GM21576 (cell line): ENCODE data around the gene GLYATL1B.
"Not testable (repeated sequence)": the region's sequence is repeated elsewhere in the genome, so short reads cannot be mapped to it uniquely, and the experiment has no call there.

Experiments used
- ATAC-seq: cut with Tn5 transposase; IDR thresholded peaks from one replicate; pipeline ENCODE4 v1.9.1; 2021; ENCODE audit warnings: mild to moderate bottlenecking, moderate library complexity; ENCODE audit not compliant: unreplicated experiment

The GLYATL1B gene

DNA sequence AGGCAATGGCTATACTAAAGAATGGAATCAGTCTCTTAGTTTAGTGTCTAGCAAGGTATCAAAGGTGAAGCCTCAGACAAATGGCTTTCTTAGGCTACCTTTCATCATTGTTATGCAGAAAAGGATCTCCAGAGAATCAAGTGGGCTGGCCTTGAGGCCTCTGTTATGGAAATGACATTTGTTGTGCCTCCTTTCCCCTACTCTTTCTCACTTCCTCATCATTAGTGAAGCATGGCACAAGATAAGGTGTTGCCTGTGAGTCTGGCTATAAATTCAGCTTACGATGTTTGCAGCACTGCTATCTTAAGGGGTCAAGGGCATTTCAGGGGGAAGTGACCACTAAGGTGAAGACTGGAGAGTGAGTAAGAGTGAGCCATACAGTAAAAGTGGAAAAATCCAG is 9.1 kb downstream of the GLYATL1B start:
- peak; percentile 89 for ATAC-seq

GRCh38 chr11:59095972-59096575 is 10.0 kb downstream of the GLYATL1B start:
- not testable (repeated sequence) for ATAC-seq

DNA sequence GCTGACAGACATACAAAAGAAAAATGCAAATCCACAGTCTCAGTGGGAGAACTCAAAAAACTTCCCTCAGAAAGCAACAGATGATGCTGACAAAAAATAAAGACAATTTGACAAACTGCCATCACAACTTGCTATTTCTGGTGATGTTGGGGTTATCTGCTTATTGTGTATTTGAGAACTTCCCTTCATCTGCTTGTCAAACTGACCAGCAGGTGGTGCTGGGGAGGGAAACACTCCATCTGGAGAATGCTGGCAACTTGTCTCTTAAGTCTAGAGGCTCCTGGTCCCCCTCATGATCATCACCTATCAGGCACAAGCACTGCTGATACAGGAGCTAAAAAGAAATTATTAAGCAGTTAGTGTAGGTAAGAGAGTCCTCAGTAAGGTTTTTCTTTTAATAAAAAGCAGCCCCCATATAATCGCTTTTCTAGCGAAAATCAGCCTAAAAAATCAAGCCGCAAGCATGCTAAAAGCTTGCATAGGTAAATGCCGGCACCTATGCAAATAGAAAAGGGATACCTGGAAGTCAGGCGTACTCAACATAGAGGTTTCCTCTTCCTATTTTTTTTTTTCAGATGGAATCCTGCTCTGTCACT is 11.1 kb downstream of the GLYATL1B start:
- ATAC-seq: no peak

DNA sequence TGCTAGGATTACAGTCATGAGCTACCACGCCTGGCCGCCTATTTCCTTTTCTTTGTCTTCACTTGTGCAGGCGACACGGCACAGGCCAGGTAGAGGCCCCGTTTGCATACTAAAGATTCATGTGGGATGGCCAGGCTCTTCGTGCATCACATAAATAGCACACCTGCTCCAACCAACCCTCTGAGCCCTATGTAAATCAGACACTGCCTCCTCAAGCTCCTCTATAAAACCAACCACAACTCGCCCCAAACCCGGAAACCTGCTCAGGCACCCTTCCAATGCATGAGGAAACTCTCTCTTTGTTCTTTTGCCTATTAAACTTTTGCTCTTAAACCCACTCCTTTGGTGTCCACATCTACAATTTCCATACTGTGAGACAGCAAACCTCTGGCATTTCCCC is 11.8 kb downstream of the GLYATL1B start:
- ATAC-seq: not testable (repeated sequence)

GRCh38 chr11:59102259-59102765 is 16.2 kb downstream of the GLYATL1B start:
- ATAC-seq: peak; percentile 66

DNA sequence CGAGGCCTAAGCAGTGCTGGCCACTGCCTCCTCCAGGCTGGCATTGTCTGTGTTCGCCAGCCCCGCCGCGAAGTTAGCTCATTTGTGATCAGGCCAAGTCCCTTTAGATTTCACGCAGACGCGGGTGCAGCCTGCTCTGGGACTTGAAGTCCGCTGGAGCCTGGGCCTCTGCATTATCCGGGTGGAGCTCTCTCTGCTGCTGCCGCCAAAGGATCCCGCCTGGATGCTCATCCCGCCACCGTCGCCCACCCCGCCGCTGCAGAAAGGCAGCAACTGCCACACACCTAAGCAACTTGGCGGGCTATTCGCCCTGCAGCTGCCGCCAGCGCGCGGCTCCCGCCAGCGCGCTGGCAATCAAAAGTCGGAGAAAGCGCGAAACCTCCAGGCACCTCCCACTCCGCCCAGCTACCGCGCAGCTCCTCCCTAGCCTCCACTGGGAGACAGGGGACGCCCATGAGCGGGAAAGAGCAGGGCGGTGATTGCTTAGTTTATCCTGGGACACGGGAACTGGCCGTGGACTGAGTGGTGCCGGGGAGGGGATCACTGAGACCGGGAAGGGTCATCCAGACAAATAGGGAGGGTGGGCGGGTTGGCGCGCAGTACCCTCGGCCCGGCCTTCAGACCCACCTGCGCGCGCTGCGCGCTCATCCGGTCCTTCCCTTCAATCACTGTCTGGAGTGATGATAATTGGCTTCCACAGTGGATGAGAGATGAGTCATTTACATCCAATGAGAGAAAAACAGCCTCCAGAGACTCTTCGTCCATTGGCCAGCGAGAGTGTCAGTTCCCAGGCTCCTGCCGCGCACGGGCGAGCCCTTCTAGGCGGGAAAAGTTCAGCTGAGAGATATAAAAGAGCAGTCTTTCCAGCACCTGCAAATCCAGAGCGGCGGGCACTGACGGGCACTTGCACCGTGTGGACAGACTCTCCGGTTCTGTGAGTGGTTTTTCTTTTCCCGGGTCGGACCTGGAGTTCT is 20.5 kb downstream of the GLYATL1B start, which contains the start of gene FAM111B:
TSS of gene FAM111B (plus strand) at position 875 of the 974 bp plus-strand sequence. CDS start 2,389 bp downstream, outside the sequence.
- peak; percentile 67 for ATAC-seq

GRCh38 chr11:59107721-59108120 is 21.6 kb downstream of the GLYATL1B start:
- peak; percentile 33 for ATAC-seq

DNA sequence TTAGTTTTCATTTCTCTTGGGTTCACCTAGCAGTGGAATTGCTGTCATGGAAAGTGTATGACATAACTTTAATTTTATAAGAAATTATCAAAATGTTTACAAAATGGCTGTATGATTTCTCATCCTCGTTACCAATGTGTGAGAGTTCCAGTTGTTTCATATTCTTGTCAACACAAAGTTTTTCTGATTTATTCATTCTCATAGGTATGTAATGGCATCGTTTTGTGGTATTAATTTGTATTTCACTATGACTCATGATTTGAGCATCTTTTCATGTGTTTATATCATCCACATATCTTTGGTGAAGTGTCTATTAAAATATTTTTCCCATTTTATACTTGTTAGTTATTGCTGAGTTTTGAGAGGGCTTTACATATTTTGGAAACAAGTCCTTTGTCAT is 26.4 kb downstream of the GLYATL1B start:
- ATAC-seq: no peak

DNA sequence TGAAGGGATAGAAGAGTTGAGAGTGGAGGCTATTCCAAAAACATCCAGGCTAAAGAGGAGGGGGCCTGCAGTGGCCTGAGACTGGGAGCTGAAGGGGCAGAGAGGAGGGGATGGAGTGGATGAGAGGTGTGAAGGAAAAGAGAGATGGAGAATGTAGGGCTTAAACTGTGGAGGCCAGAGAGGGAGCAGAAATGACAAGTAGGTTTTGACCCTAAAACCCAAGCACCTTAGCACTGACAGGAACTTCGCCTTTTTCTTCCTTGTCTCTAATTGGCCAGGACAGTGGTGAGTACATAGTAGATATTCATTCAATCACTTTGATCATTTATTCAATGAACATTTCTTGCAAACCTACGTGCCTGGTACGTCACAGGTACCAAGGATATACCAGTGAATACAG is 28.2 kb downstream of the GLYATL1B start:
- ATAC-seq: no peak

DNA sequence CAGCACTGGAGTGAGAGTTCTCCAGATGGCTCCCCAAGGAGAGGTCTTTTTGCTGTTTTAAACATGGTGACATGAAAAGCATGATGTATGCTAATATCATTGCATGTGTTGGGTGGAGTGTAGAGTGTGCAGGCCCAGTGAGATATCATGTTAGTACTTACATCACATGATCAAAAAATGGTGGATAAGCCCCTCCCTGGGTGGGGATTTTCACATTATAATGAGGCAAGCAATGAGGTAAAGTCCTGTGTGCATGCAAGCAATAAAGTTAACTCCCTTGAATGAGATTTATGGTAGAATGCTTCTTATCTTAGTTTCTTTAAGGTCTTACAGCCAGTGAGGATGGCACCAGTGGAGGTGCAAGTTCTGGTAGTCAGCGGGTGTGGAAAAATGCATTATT is 29.4 kb downstream of the GLYATL1B start:
- ATAC-seq: no peak

- ATAC-seq: no peak
Measured at GRCh38 chr11:59117774-59118173, 31.7 kb downstream of the GLYATL1B start.

DNA sequence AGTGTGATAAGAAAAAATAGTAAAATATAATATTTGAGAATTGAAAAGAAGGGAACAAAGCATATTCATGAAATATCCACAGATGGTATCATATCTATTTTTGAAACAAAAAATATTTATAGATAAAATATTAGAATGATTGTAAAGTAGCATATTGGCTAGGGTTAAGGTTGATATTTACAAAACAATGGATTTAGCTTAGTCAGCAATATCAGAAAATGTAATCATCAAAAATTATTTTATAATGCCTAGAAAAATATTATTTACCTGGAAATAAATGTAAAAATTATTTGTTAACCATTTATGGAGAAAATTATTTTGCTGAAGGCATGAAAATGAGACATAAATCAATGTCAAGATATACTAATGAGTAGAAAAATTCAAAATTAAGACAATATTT is 33.7 kb downstream of the GLYATL1B start:
- no peak for ATAC-seq

DNA sequence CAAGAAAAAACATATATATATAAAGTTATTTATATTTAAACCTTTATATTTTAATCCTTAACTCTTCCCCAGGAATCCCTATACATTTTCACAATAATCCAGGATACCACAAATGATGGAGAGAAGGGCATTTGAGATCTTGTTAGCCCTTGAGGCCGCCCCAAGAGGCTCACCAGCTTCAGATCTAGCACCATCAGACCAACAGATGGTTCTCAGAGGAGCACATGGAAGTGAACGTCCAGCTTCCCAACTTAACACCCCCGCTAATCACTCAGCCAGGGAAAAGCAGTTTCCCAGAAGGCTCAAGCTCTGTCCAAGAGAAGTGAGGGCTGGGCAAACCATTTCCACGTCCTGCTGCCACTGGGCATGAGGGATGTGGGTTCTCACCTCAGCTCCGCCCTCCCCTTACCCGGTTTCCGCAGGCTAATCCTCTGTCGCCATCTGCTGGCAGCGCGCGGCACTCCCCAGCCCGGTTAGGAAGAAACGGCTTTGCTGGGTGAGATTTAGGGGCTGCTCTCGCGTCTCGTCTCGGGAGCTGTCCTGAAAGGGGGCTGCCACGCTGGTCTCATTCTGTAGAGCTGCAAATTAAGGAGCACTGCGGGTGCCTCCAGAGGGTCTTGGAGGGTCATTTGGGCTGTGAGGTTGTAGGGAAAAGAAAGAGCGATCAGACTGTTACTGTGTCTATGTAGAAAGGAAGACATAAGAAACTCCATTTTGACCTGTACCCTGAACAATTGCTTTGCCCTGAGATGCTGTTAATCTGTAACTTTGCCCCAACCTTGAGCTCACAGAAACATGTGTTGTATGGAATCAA is 49.7 kb downstream of the GLYATL1B start:
- ATAC-seq: peak; percentile 96

DNA sequence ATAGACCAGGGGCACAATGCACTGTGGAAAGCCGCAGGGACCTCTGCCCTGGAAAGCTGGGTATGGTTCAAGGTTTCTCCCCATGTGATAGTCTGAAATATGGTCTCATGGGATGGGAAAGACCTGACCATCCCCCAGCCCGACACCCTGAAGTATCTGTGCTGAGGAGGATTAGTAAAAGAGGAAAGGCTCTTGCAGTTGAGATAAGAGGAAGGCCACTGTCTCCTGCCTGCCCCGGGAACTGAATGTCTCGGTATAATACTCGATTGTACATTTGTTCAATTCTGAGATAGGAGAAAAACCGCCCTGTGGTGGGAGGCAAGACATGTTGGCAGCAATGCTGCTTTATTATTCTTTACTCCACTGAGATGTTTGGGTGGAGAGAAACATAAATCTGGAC is 50.4 kb downstream of the GLYATL1B start:
- not testable (repeated sequence) for ATAC-seq

GRCh38 chr11:59137190-59137589 is 51.1 kb downstream of the GLYATL1B start:
- ATAC-seq: no peak

DNA sequence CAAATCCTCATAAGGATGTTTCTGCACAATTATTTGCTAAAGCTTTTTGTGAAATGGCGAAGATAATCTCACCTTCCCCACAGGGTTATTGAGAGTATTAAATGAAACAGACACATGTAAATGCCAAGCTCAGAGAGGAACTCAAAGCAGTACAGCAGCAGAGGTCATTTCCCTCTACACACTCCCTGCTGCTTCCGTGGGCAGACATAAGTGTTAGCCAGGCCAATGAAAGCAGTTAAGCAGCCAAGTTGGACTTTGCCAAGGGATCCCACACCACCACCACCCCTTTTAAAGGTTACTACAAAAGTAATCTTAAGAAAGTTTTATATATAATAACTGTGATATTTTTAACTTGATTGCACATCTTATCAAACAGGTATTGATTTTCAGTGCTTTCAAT is 52.5 kb downstream of the GLYATL1B start:
- ATAC-seq: no peak

- no peak for ATAC-seq
Measured at GRCh38 chr11:59141191-59141590, 55.1 kb downstream of the GLYATL1B start.

DNA sequence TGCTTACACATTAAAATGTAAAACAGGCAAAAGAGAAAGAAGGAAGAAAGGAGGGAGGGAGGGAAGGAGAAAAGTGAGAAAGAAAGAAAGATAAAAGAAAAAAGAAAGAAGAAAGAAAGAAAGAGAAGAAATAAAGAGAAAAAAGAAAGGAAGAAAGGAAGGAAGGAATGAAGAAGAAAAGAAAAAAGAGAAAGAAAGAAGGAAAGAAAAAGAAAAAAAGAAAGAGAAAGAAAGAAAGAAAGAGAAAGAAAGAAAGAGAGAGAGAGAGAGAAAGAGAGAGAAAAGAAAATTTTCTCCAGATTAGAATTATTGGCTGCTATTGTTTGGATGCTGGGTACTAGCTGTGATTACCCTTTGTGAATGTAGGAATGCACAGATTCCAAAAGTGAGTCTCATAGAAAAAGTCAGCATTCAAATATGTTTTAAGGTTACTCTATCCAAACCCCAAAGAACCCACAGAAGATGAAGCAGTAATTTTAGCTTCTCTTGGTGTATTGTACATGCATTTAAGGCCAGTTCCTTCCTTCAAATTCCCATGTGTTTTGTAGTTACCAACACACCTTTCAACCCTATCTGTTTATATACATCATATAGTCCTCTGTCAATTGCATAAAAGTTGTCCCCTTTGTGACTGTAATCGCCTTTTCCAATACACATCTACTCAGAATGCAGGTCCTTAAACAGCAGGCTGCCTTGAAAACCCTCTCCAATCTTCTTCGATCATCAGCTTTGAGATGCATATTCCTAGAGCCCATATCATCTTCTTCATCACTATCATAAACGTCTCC is 55.8 kb downstream of the GLYATL1B start:
- no peak for ATAC-seq
